SK-N-SH treated with all-trans-retinoic acid at 6 μM for 48 hours (cell line): ENCODE results near the gene PHF2.

Source experiments
- ATAC-seq: fragments of 200-7000 bp; cut with Tn5 transposase; 3 replicates; pipeline ENCODE4 v1.9.1; 2020; ENCODE audit warnings: mild to moderate bottlenecking, moderate library complexity
- ARNTL ChIP-seq: fragments of 450-650 bp; formaldehyde crosslinking; IDR thresholded peaks from 2 replicates; pipeline ENCODE4 v1.5.0; 2020; ENCODE audit warnings: low read depth, mild to moderate bottlenecking, moderate library complexity, borderline replicate concordance
- BACH2 ChIP-seq: fragments of 250-450 bp; sonication (Bioruptor Pico); IDR thresholded peaks from 2 replicates; pipeline ENCODE4 v1.9.0; 2021; ENCODE audit warnings: mild to moderate bottlenecking, borderline replicate concordance
- CSDC2 ChIP-seq: fragments of 250-450 bp; sonication (Bioruptor Pico); IDR thresholded peaks from 2 replicates; pipeline ENCODE4 v1.5.0; 2020; ENCODE audit warnings: mild to moderate bottlenecking, moderate library complexity
- ESRRG ChIP-seq: fragments of 250-450 bp; sonication (Bioruptor Pico); IDR thresholded peaks from 2 replicates; pipeline ENCODE4 v1.6.1; 2021; ENCODE audit warnings: mild to moderate bottlenecking
- GLIS3 ChIP-seq: fragments of 250-450 bp; sonication (Bioruptor Pico); IDR thresholded peaks from 2 replicates; pipeline ENCODE4 v1.5.0; 2020; ENCODE audit warnings: mild to moderate bottlenecking, moderate library complexity
- ISL1 ChIP-seq: fragments of 250-450 bp; sonication (Bioruptor Pico); IDR thresholded peaks from 2 replicates; pipeline ENCODE4 v2.1.2; 2022; ENCODE audit warnings: mild to moderate bottlenecking, moderate library complexity
- OSR1 ChIP-seq: fragments of 250-450 bp; sonication (Bioruptor Pico); IDR thresholded peaks from 2 replicates; pipeline ENCODE4 v1.8.0; 2022; ENCODE audit warnings: moderate library complexity, mild to moderate bottlenecking, inconsistent platforms
- PPARA ChIP-seq: fragments of 250-450 bp; sonication (Bioruptor Pico); IDR thresholded peaks from 2 replicates; pipeline ENCODE4 v1.5.0; 2020; ENCODE audit warnings: mild to moderate bottlenecking, borderline replicate concordance
- SNAI2 ChIP-seq: fragments of 250-450 bp; sonication (Bioruptor Pico); IDR thresholded peaks from 2 replicates; pipeline ENCODE4 v1.5.0; 2020; ENCODE audit warnings: mild to moderate bottlenecking, moderate library complexity
- TCF4 ChIP-seq: fragments of 250-450 bp; sonication (Bioruptor Pico); IDR thresholded peaks from 2 replicates; pipeline ENCODE4 v1.8.0; 2021; ENCODE audit warnings: mild to moderate bottlenecking, moderate library complexity, borderline replicate concordance
- TOX ChIP-seq: fragments of 250-450 bp; sonication (Bioruptor Pico); IDR thresholded peaks from 2 replicates; pipeline ENCODE4 v1.8.0; 2021; ENCODE audit warnings: mild to moderate bottlenecking, moderate library complexity, borderline replicate concordance
- ZC3H10 ChIP-seq: fragments of 250-450 bp; sonication (Bioruptor Pico); IDR thresholded peaks from 2 replicates; pipeline ENCODE4 v1.5.1; 2021; ENCODE audit warnings: mild to moderate bottlenecking, moderate library complexity
- ZFP3 ChIP-seq: fragments of 250-450 bp; sonication (Bioruptor Pico); IDR thresholded peaks from 2 replicates; pipeline ENCODE4 v1.5.0; 2020; ENCODE audit warnings: mild to moderate bottlenecking, moderate library complexity
- ZFP30 ChIP-seq: fragments of 450-650 bp; formaldehyde crosslinking; IDR thresholded peaks from 2 replicates; pipeline ENCODE4 v1.5.0; 2022; ENCODE audit warnings: mild to moderate bottlenecking, moderate library complexity
- ZNF565 ChIP-seq: fragments of 450-650 bp; formaldehyde crosslinking; conservative IDR thresholded peaks from 2 replicates; pipeline ENCODE4 v1.5.0; 2020; ENCODE audit warnings: low read depth, mild to moderate bottlenecking, moderate library complexity
- TF ChIP-seq, protein P1 (sequence below): fragments of 250-450 bp; sonication (Bioruptor Pico); IDR thresholded peaks from 2 replicates; pipeline ENCODE4 v1.5.1; 2021; ENCODE audit warnings: mild to moderate bottlenecking, moderate library complexity
- TF ChIP-seq, protein P2 (sequence below): fragments of 250-450 bp; sonication (Bioruptor Pico); IDR thresholded peaks from 2 replicates; pipeline ENCODE4 v1.8.0; 2021; ENCODE audit warnings: low read depth, mild to moderate bottlenecking, moderate library complexity, borderline replicate concordance
- TF ChIP-seq, protein P3 (sequence below): fragments of 250-450 bp; sonication (Bioruptor Pico); IDR thresholded peaks from 2 replicates; pipeline ENCODE4 v1.5.1; 2020; ENCODE audit warnings: low read depth, mild to moderate bottlenecking, moderate library complexity

Gene PHF2

DNA sequence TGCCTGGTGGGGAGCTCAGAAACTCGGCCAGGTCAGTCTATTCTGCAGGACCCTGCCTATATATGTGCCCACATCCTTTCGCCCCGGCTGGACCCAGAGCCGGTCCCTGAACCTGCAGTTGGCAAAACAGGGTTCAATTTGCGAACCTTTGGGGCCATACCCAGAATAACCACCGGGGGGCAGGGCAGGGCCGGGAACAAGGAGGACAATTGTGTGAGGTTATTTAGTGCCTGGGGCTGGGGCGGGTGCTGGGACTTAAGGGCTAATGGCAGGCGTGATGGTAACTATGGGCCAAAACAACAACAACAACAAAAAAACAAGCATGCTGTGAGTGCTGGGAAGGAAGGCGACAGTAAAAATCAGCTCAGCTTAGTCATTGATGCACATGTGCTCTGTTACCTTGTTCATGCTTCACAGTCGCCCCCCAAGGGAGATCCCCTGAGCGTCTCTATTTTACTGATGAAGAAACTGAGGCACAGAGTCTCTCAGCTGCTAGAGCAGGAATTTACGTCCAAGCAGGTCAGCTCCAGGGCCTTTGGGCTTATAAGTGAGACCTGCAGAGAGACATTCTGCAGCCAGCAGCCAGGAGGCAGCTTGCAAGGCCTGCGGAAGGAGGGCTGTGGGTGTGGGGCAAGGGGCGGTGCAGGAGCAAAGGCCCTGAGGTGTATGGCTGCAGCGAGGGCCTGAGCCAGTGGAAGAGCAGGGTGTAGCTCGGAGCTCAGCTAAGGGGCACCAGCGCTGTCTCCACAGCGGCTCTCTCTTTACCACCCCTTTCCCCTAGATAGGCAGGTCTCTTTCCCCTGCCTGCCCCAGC, 106.0 kb downstream of the PHF2 start:
- ATAC-seq = peak; percentile 84
- TF ChIP-seq, protein P1, sequence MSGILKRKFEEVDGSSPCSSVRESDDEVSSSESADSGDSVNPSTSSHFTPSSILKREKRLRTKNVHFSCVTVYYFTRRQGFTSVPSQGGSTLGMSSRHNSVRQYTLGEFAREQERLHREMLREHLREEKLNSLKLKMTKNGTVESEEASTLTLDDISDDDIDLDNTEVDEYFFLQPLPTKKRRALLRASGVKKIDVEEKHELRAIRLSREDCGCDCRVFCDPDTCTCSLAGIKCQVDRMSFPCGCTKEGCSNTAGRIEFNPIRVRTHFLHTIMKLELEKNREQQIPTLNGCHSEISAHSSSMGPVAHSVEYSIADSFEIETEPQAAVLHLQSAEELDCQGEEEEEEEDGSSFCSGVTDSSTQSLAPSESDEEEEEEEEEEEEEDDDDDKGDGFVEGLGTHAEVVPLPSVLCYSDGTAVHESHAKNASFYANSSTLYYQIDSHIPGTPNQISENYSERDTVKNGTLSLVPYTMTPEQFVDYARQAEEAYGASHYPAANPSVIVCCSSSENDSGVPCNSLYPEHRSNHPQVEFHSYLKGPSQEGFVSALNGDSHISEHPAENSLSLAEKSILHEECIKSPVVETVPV (CRISPR knock-in tag) = no peak
- TF ChIP-seq PPARA (CRISPR knock-in tag) (no peak), ZNF565 (CRISPR knock-in tag) (no peak), ESRRG (no peak), OSR1 (no peak), ZFP3 (no peak)
- TF ChIP-seq, protein P2, sequence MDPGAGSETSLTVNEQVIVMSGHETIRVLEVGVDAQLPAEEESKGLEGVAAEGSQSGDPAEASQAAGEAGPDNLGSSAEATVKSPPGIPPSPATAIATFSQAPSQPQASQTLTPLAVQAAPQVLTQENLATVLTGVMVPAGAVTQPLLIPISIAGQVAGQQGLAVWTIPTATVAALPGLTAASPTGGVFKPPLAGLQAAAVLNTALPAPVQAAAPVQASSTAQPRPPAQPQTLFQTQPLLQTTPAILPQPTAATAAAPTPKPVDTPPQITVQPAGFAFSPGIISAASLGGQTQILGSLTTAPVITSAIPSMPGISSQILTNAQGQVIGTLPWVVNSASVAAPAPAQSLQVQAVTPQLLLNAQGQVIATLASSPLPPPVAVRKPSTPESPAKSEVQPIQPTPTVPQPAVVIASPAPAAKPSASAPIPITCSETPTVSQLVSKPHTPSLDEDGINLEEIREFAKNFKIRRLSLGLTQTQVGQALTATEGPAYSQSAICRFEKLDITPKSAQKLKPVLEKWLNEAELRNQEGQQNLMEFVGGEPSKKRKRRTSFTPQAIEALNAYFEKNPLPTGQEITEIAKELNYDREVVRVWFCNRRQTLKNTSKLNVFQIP (CRISPR knock-in tag) = no peak

DNA sequence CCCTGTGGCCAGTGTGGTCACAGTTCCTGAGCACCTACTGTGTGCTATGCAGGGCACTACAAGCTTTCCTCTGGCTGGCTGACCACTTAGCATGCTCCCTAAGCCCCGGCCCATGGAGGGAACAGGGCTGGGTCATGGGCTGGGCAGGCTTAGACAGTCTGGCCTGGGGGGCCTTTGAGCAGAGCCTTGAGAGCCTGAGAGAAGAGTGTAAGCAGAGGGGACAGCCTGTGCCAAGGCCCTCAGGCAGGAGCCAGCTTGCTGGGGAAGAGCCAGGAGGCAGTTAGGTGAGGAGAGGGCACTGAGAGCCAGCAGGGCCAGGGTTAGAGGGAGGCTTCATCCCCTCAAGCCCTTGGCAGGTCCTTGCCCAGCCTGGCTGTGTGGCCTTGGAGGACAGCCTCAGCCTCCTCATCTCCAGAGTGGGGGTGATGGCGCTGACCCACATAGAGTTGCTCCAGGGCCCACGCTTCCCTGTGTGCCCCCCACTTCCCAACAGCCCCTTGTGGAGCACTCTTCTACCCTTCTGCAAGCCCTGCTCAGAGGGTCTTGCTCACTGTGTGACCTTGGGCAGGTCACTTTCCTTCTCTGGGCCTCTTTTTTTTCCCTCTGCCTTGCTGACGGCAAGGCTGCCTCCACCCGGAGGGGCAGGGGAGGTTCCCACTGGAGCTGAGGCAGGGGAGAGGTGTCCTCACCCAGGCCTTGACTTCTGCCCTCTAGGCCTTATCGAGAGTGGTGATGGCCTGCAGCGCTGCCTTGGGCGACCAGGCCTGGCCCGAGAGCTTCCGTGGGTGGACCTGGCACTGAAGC, 107.1 kb downstream of the PHF2 start:
- TF ChIP-seq ESRRG (no peak), TOX (CRISPR knock-in tag) (no peak), CSDC2 (CRISPR knock-in tag) (no peak), PPARA (CRISPR knock-in tag) (no peak), BACH2 (no peak)
- TF ChIP-seq, protein P3, sequence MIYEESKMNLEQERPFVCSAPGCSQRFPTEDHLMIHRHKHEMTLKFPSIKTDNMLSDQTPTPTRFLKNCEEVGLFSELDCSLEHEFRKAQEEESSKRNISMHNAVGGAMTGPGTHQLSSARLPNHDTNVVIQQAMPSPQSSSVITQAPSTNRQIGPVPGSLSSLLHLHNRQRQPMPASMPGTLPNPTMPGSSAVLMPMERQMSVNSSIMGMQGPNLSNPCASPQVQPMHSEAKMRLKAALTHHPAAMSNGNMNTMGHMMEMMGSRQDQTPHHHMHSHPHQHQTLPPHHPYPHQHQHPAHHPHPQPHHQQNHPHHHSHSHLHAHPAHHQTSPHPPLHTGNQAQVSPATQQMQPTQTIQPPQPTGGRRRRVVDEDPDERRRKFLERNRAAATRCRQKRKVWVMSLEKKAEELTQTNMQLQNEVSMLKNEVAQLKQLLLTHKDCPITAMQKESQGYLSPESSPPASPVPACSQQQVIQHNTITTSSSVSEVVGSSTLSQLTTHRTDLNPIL (CRISPR knock-in tag) = no peak
- TF ChIP-seq, protein P1 (CRISPR knock-in tag) = no peak

DNA sequence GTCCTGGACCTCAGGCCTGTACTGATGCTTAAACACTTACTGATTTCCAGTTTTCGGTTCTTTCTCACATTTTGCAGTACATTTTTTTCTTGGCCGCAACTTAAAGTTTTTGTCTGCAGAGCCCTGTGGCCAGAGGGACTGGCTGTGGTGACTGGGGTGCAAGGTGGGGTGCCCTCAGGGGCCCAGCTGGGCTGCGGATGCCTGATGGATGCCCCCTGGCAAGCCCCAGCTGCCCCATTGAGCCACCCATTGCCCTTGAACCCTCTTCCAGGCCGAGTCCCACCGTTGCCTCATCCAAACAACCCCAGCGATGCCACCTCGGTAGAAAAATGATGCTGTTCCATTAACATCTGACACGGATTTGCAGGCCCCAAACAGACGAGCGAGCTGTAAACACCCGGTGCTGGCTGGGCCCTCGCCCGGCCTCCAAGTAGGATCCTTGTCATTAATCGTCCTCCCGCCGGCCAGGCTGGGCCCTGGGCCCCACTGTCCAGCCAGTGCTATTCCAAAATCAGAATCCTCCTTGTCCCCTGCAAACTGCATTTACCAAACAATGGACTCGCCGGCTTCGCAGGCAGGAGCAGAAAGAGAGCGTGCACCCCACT, 107.9 kb downstream of the PHF2 start:
- TF ChIP-seq BACH2 = no peak
- TF ChIP-seq, protein P1 (CRISPR knock-in tag) = no peak
- no peak for TF ChIP-seq TCF4 (CRISPR knock-in tag)
- no peak for TF ChIP-seq ZFP30 (CRISPR knock-in tag)
- no peak for TF ChIP-seq GLIS3 (CRISPR knock-in tag)
- no peak for TF ChIP-seq ARNTL (CRISPR knock-in tag)
- TF ChIP-seq, protein P2 (CRISPR knock-in tag) = no peak
- TF ChIP-seq, protein P3 (CRISPR knock-in tag) = no peak
- TF ChIP-seq ZC3H10 (CRISPR knock-in tag) = no peak
- no peak for TF ChIP-seq PPARA (CRISPR knock-in tag)
- no peak for TF ChIP-seq ISL1 (CRISPR knock-in tag)
- TF ChIP-seq SNAI2 (CRISPR knock-in tag) = no peak
- TF ChIP-seq, all 23 proteins: peak for 0
- ATAC-seq = no peak

More for the DNA sequence above, 107.1 kb downstream of the PHF2 start:
- ATAC-seq = no peak
